ENCODE results near the gene COL4A6. TPM values are rescaled to one million over a fixed set of nuclear protein-coding genes. Genes with fewer than 3 reads are reported as not detected.

Gene COL4A6
- total RNA-seq, 4 donors from 2014 or later, result 0.16 to 6.2 (median 1.5) TPM

GRCh38 chrX:108211301-108211700 is 226.9 kb downstream of the COL4A6 start:
- TF ChIP-seq CTCF (IDR thresholded peaks at IDR 0.05; ENCODE audit: low read depth), result no peak

GRCh38 chrX:108209006-108209554 is 229.1 kb downstream of the COL4A6 start:
- no peak for TF ChIP-seq CTCF (IDR thresholded peaks at IDR 0.05; ENCODE audit: low read depth)

GRCh38 chrX:108203540-108203939 is 234.7 kb downstream of the COL4A6 start:
- TF ChIP-seq CTCF (IDR thresholded peaks at IDR 0.05; ENCODE audit: low read depth), result no peak

- no peak for TF ChIP-seq CTCF (IDR thresholded peaks at IDR 0.05; ENCODE audit: low read depth)
Observed at GRCh38 chrX:108199691-108200090, 238.5 kb downstream of the COL4A6 start.

- TF ChIP-seq CTCF (IDR thresholded peaks at IDR 0.05; ENCODE audit: low read depth), result no peak
Observed at GRCh38 chrX:108199041-108199440, 239.2 kb downstream of the COL4A6 start.

- TF ChIP-seq CTCF (IDR thresholded peaks at IDR 0.05; ENCODE audit: low read depth), result no peak
Observed at GRCh38 chrX:108198420-108198819, 239.8 kb downstream of the COL4A6 start.

GRCh38 chrX:108186811-108187210 is 251.4 kb downstream of the COL4A6 start:
- TF ChIP-seq CTCF (IDR thresholded peaks at IDR 0.05; ENCODE audit: low read depth), result no peak
